SK-N-SH (cell line): Measurements from ENCODE around the gene CDK6. TPM values are rescaled to one million over a fixed set of nuclear protein-coding genes. Genes with fewer than 3 reads are reported as not detected.

Experiments
- CTCF ChIA-PET: fragments of 300-600, 350-600 bp; formaldehyde crosslinking; extraction: SDS; loops from one replicate; lab custom pipeline; 2021; lab: Yijun Ruan, JAX
- POLR2A ChIA-PET: fragments of 350-600 bp; sonication (Branson Sonifier 250); formaldehyde crosslinking; extraction: SDS; loops from one replicate; lab custom pipeline; 2020; ENCODE audit warnings: antibody characterized with exemption, inconsistent platforms; lab: Yijun Ruan, JAX
- DNase-seq: peaks from one replicate; pipeline ENCODE4 v3.0.0; 2012
- H2AFZ ChIP-seq: fragments of 200-600 bp; sonication (generic); 2 replicates; pipeline ENCODE4 v1.8.1; 2016; ENCODE audit warnings: antibody characterized with exemption, mild to moderate bottlenecking, low read depth
- H3F3A ChIP-seq: fragments of 200-600 bp; sonication (generic); replicated peaks from 2 replicates; pipeline ENCODE3; 2016; ENCODE audit warnings: antibody characterized with exemption, mild to moderate bottlenecking; ENCODE audit not compliant: insufficient read depth
- H3K27ac ChIP-seq, 2 experiments: fragments of 200-500 bp in 1 of 2; fragments of 200-600 bp in 1 of 2; sonication (Bioruptor generic) in 1 of 2; sonication (generic), shearing (Covaris generic) in 1 of 2; 2 replicates each; pipeline versions ENCODE4 v1.5.1 to v1.6.1; 2014 to 2016; ENCODE audit warnings: low read depth in 2 of 2, inconsistent platforms in 1 of 2, low read length in 1 of 2, mild to moderate bottlenecking in 1 of 2, mixed read lengths in 1 of 2
- H3K27me3 ChIP-seq: fragments of 200-600 bp; sonication (generic), shearing (Covaris generic); 2 replicates; pipeline ENCODE4 v1.6.1; 2016; ENCODE audit warnings: mixed run types; ENCODE audit not compliant: insufficient read depth
- H3K36me3 ChIP-seq, 2 experiments: fragments of 200-500 bp in 1 of 2; fragments of 200-600 bp in 1 of 2; sonication (Bioruptor generic) in 1 of 2; sonication (generic) in 1 of 2; replicated peaks in 1 of 2; 2 replicates each; pipeline versions ENCODE3 to v1.5.1; 2014 to 2016; ENCODE audit warnings: low read length in 1 of 2, mild to moderate bottlenecking in 1 of 2; ENCODE audit not compliant: insufficient read depth in 2 of 2, control insufficient read depth in 1 of 2
- H3K4me1 ChIP-seq, 2 experiments: fragments of 200-500 bp in 1 of 2; fragments of 200-600 bp in 1 of 2; sonication (Bioruptor generic) in 1 of 2; sonication (generic), shearing (Covaris generic) in 1 of 2; 2 replicates each; pipeline versions ENCODE4 v1.5.1 to v1.6.1; 2014 to 2016; ENCODE audit warnings: low read depth in 1 of 2, low read length in 1 of 2, mixed run types in 1 of 2; ENCODE audit not compliant: insufficient read depth in 2 of 2, control insufficient read depth in 1 of 2
- H3K4me2 ChIP-seq: fragments of 200-600 bp; sonication (generic), shearing (Covaris generic); 2 replicates; pipeline ENCODE4 v1.6.1; 2017; ENCODE audit warnings: mixed run types
- H3K4me3 ChIP-seq, 2 experiments: fragments of 200-500 bp in 1 of 2; fragments of 200-600 bp in 1 of 2; sonication (Bioruptor generic) in 1 of 2; sonication (generic), shearing (Covaris generic) in 1 of 2; 2 replicates each; pipeline versions ENCODE4 v1.5.1 to v1.8.1; 2014 to 2016; ENCODE audit warnings: low read depth in 2 of 2, inconsistent platforms in 1 of 2, low read length in 1 of 2, mild to moderate bottlenecking in 1 of 2, mixed read lengths in 1 of 2, moderate library complexity in 1 of 2
- H3K79me2 ChIP-seq: fragments of 200-600 bp; sonication (generic); 2 replicates; pipeline ENCODE4 v1.8.1; 2017; ENCODE audit warnings: mild to moderate bottlenecking; ENCODE audit not compliant: insufficient read depth
- H3K9ac ChIP-seq: fragments of 200-600 bp; sonication (generic); 2 replicates; pipeline ENCODE4 v1.6.1; 2017; ENCODE audit warnings: mixed run types
- H3K9me2 ChIP-seq: fragments of 200-600 bp; sonication (generic); 2 replicates; pipeline ENCODE4 v1.6.1; 2017; ENCODE audit warnings: mixed run types
- H3K9me3 ChIP-seq: fragments of 200-600 bp; sonication (generic); 2 replicates; pipeline ENCODE4 v1.6.1; 2017; ENCODE audit warnings: mixed run types, mild to moderate bottlenecking, moderate library complexity
- H4K20me1 ChIP-seq: fragments of 200-600 bp; sonication (generic); 2 replicates; pipeline ENCODE4 v1.6.1; 2017; ENCODE audit warnings: mild to moderate bottlenecking, mixed run types; ENCODE audit not compliant: insufficient read depth
- CHD2 ChIP-seq: fragments of 150-350 bp; IDR thresholded peaks from 2 replicates; pipeline ENCODE4 v1.6.1; 2018; ENCODE audit warnings: low read length; ENCODE audit not compliant: partially characterized antibody
- EP300 ChIP-seq, 2 experiments: IDR thresholded peaks; 2 replicates each; pipeline versions ENCODE4 v1.4.0 to v1.6.1; 2012; ENCODE audit warnings: borderline replicate concordance in 1 of 2, low read depth in 1 of 2, low read length in 1 of 2
- FOSL2 ChIP-seq: IDR thresholded peaks from 2 replicates; pipeline ENCODE4 v1.4.0; 2012; ENCODE audit warnings: low read depth, mild to moderate bottlenecking, moderate library complexity, borderline replicate concordance
- FOXJ3 ChIP-seq: sonication (generic); formaldehyde crosslinking; IDR thresholded peaks from 2 replicates; pipeline ENCODE4 v1.5.1; 2020; ENCODE audit warnings: mild to moderate bottlenecking, missing genetic modification reagents
- GABPA ChIP-seq: IDR thresholded peaks from 2 replicates; pipeline ENCODE4 v1.4.0; 2012; ENCODE audit warnings: low read depth, mild to moderate bottlenecking
- JUND ChIP-seq: IDR thresholded peaks from 2 replicates; pipeline ENCODE4 v1.4.0; 2012
- MEF2A ChIP-seq: IDR thresholded peaks from 2 replicates; pipeline ENCODE4 v1.4.0; 2012; ENCODE audit warnings: low read depth, borderline replicate concordance
- NFIC ChIP-seq: IDR thresholded peaks from 2 replicates; pipeline ENCODE4 v1.4.0; 2012; ENCODE audit warnings: borderline replicate concordance
- NRF1 ChIP-seq: IDR thresholded peaks from 2 replicates; pipeline ENCODE4 v1.6.1; 2012; ENCODE audit warnings: low read depth, mild to moderate bottlenecking, low read length
- RFX5 ChIP-seq: IDR thresholded peaks from 2 replicates; pipeline ENCODE4 v1.6.1; 2012; ENCODE audit warnings: mild to moderate bottlenecking, improper control_type of control experiment, low read length
- SIN3A ChIP-seq: IDR thresholded peaks from 2 replicates; pipeline ENCODE4 v1.6.1; 2012; ENCODE audit warnings: low read depth, mild to moderate bottlenecking, low read length, moderate library complexity, borderline replicate concordance
- SMC3 ChIP-seq: IDR thresholded peaks from 2 replicates; pipeline ENCODE4 v1.6.1; 2012; ENCODE audit warnings: low read depth, low read length, improper control_type of control experiment
- TAF1 ChIP-seq: IDR thresholded peaks from 2 replicates; pipeline ENCODE4 v1.6.1; 2012; ENCODE audit warnings: low read depth, mild to moderate bottlenecking, low read length, moderate library complexity, borderline replicate concordance
- YY1 ChIP-seq: IDR thresholded peaks from 2 replicates; pipeline ENCODE4 v1.4.0; 2012; ENCODE audit warnings: low read depth, mild to moderate bottlenecking
- ZBTB33 ChIP-seq: IDR thresholded peaks from 2 replicates; pipeline ENCODE4 v1.4.0; 2012; ENCODE audit warnings: low read depth, borderline replicate concordance
- WGBS: methylation state at CpG from one replicate; pipeline ENCODE4 v1.1.6; 2017; ENCODE audit warnings: low lambda C conversion rate; 5-methylcytosine and 5-hydroxymethylcytosine counted together
- polyA plus RNA-seq, 3 experiments: library from polyadenylated mRNA; depleted of rRNA; stranded (reverse); fragments of >200 nt; gene quantifications; 2 replicates each; pipeline ENCODE4 v1.2.3, GENCODE V29; 2012
- TF ChIP-seq, protein P1 (sequence below): IDR thresholded peaks from 2 replicates; pipeline ENCODE4; 2012
- TF ChIP-seq, protein P2 (sequence below): fragments of 200-600 bp; sonication (generic); IDR thresholded peaks from 2 replicates; pipeline ENCODE4 v1.6.1; 2017; ENCODE audit warnings: antibody characterized with exemption, mild to moderate bottlenecking, moderate library complexity

CDK6 gene
- polyA plus RNA-seq, 1 of the 3 experiments (the other 2 are of a cell fraction) = 30.3 TPM

DNA sequence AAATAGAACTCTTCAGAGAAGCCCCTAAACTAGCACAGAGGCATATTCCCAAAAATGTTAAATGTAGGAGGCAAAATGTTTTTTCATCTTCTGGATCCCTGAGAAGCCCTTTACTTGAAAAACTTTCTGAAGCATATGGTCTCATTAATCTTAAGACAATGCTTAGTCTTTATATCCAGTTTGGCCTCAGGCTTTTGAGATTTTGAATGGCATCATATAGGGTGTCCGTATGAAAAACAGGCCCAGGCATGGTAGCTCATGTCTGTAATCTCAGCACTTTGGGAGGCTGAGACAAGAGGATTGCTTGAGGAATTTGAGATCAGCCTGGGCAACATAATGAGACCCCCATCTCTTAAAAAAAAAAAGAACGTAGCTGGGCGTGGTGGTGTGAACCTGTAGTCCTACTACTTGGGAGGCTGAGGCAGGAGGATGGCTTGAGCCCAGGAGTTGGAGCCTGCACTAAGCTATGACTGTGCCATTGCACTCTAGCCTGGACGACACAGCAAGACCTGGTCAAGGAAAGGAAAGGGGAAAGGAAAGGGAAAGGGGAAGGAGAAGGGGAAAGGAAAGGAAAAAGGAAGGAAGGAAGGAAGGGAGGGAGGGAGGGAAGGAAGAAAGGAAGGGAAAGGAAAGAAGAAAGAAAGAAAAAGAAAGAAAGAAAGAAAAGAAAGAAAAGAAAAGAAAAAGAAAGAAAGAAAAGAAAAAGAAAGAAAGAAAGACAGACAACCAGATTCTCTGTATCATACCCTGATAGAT is 119.4 kb downstream of the CDK6 start (continued):
- no peak for TF ChIP-seq TAF1
- TF ChIP-seq FOXJ3 = no peak
- TF ChIP-seq, protein P1, sequence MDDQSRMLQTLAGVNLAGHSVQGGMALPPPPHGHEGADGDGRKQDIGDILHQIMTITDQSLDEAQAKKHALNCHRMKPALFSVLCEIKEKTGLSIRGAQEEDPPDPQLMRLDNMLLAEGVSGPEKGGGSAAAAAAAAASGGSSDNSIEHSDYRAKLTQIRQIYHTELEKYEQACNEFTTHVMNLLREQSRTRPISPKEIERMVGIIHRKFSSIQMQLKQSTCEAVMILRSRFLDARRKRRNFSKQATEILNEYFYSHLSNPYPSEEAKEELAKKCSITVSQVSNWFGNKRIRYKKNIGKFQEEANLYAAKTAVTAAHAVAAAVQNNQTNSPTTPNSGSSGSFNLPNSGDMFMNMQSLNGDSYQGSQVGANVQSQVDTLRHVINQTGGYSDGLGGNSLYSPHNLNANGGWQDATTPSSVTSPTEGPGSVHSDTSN = no peak
- TF ChIP-seq NFIC = no peak
- TF ChIP-seq RFX5 = no peak
- TF ChIP-seq, all 33 proteins: peak for 0

- 97% methylated on average over 2 of the region's 2 CpGs for WGBS
- no peak overlapping the region for H3K9ac ChIP-seq
- H3F3A ChIP-seq = peaks cover 3% of the 10 kb centered on the region
- H3K27me3 ChIP-seq = no peaks in the 10 kb centered on the region
- no peaks in the 10 kb centered on the region for H4K20me1 ChIP-seq
- TF ChIP-seq SIN3A = no peak
- no peak for TF ChIP-seq MEF2A
- no peak for TF ChIP-seq YY1
- TF ChIP-seq EP300 (IDR thresholded peaks at IDR 0.05; ENCODE audit: borderline replicate concordance in 1 of 2, low read depth in 1 of 2, low read length in 1 of 2) = no peak
- no peak for TF ChIP-seq JUND
- no peak for TF ChIP-seq NRF1
- TF ChIP-seq ZBTB33 = no peak
- no peak for TF ChIP-seq FOXJ3
- TF ChIP-seq, protein P2, sequence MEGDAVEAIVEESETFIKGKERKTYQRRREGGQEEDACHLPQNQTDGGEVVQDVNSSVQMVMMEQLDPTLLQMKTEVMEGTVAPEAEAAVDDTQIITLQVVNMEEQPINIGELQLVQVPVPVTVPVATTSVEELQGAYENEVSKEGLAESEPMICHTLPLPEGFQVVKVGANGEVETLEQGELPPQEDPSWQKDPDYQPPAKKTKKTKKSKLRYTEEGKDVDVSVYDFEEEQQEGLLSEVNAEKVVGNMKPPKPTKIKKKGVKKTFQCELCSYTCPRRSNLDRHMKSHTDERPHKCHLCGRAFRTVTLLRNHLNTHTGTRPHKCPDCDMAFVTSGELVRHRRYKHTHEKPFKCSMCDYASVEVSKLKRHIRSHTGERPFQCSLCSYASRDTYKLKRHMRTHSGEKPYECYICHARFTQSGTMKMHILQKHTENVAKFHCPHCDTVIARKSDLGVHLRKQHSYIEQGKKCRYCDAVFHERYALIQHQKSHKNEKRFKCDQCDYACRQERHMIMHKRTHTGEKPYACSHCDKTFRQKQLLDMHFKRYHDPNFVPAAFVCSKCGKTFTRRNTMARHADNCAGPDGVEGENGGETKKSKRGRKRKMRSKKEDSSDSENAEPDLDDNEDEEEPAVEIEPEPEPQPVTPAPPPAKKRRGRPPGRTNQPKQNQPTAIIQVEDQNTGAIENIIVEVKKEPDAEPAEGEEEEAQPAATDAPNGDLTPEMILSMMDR = no peak
- no peak for TF ChIP-seq GABPA
- no peak for TF ChIP-seq CHD2
- no peak for TF ChIP-seq SMC3
- TF ChIP-seq FOSL2 = no peak
- H3K27ac ChIP-seq = no peak overlapping the region
- peaks cover 29 to 61% of the 10 kb centered on the region in 2 experiments for H3K36me3 ChIP-seq
- ChIA-PET CTCF (interaction anchor here (1.3 to 2.0 kb wide), 3 partner anchors 8 to 117 kb away, joined by 4 to 7 read pairs (median 5); no protein-coding TSS in a partner anchor), POLR2A (no interaction called here)
- H3K79me2 ChIP-seq = peaks cover 100% of the 10 kb centered on the region
- no peak overlapping the region for H3K4me3 ChIP-seq
- H3K4me2 ChIP-seq = no peak overlapping the region
- H3K9me3 ChIP-seq = no peaks in the 10 kb centered on the region
- H3K9me2 ChIP-seq = no peaks in the 10 kb centered on the region
- H3K4me1 ChIP-seq = 0 out of 4 replicates have a peak, but pooled peaks cover 0 to 7% of the 10 kb centered on the region in 2 experiments
- no peak for DNase-seq
- no peak overlapping the region for H2AFZ ChIP-seq
Observed at GRCh38 chr7:92715963-92716362, 120.4 kb downstream of the CDK6 start.
